A549 (cell line): ENCODE results near the gene ERBB3. TPM values are rescaled to one million over a fixed set of nuclear protein-coding genes. Genes with fewer than 3 reads are reported as not detected.

ENCODE experiments used
- ATAC-seq, 2 experiments: fragments of 200-7000 bp in 1 of 2; fragments of >200 bp in 1 of 2; cut with Nextera tagmentation in 1 of 2; cut with Tn5 transposase in 1 of 2; 3 replicates each; pipeline versions ENCODE4 v1.8.0 to v1.9.1; 2018 to 2020; ENCODE audit warnings: mild to moderate bottlenecking in 1 of 2, moderate library complexity in 1 of 2
- CTCF ChIA-PET: fragments of 300-600 bp; sonication (Branson Sonifier 250); formaldehyde crosslinking; extraction: SDS; loops from one replicate; lab custom pipeline; 2021; ENCODE audit warnings: antibody characterized with exemption, inconsistent platforms; lab: Yijun Ruan, JAX
- POLR2A ChIA-PET: fragments of 350-600 bp; formaldehyde crosslinking; extraction: SDS; loops from one replicate; lab custom pipeline; 2021; ENCODE audit warnings: antibody characterized with exemption, inconsistent platforms; lab: Yijun Ruan, JAX
- DNase-seq, 2 experiments: peaks; one replicate each; pipeline versions ENCODE4 v3.0.0 to v3.0.0-alpha.2; 2011 to 2016; ENCODE audit warnings: low read depth in 1 of 2, low spot score in 1 of 2
- FAIRE-seq: peaks from 2 replicates; lab custom pipeline; 2011; peaks lifted over from hg19 to GRCh38; lab: Jason Lieb, UNC
- H3K27ac ChIP-seq, 2 experiments: fragments of >200 bp; sonication (Bioruptor Twin); formaldehyde crosslinking; 3 replicates each; pipeline ENCODE4 v1.5.1; 2016 to 2017
- H3K4me1 ChIP-seq: fragments of >200 bp; sonication (Bioruptor Twin); formaldehyde crosslinking; 3 replicates; pipeline ENCODE4 v1.6.1; 2016
- H3K4me2 ChIP-seq: fragments of >200 bp; sonication (Bioruptor Twin); formaldehyde crosslinking; 3 replicates; pipeline ENCODE4 v1.6.1; 2016
- H3K4me3 ChIP-seq: fragments of >200 bp; sonication (Bioruptor Twin); formaldehyde crosslinking; 3 replicates; pipeline ENCODE4 v1.5.1; 2016
- H3K9me3 ChIP-seq: fragments of >200 bp; sonication (Bioruptor Twin); formaldehyde crosslinking; 3 replicates; pipeline ENCODE4 v1.6.1; 2016
- CEBPB ChIP-seq, 2 experiments: fragments of >200 bp in 1 of 2; sonication (Bioruptor Twin) in 1 of 2; formaldehyde crosslinking in 1 of 2; IDR thresholded peaks; 2 replicates each; pipeline ENCODE4 v1.6.1; 2012 to 2016
- CHD2 ChIP-seq: fragments of 150-350 bp; IDR thresholded peaks from 2 replicates; pipeline ENCODE4 v1.6.1; 2014; ENCODE audit warnings: low read length; ENCODE audit not compliant: partially characterized antibody
- CHD4 ChIP-seq: fragments of 200-600 bp; sonication (generic); IDR thresholded peaks from 2 replicates; pipeline ENCODE4 v1.6.1; 2016; ENCODE audit warnings: antibody characterized with exemption, mild to moderate bottlenecking, borderline replicate concordance
- EP300 ChIP-seq, 2 experiments: fragments of >200 bp; sonication (Bioruptor Twin); formaldehyde crosslinking; IDR thresholded peaks; 2 replicates in 1 of 2; 3 replicates in 1 of 2; pipeline ENCODE4 v1.6.1; 2016 to 2017
- ESRRA ChIP-seq: fragments of 150-350 bp; IDR thresholded peaks from 2 replicates; pipeline ENCODE4 v1.6.1; 2014; ENCODE audit warnings: mild to moderate bottlenecking, low read length, borderline replicate concordance
- FOSL2 ChIP-seq, 2 experiments: fragments of 450-650 bp in 1 of 2; fragments of >200 bp in 1 of 2; sonication (Bioruptor Twin) in 1 of 2; formaldehyde crosslinking; IDR thresholded peaks; 2 replicates each; pipeline versions ENCODE4 v1.5.0 to v1.6.1; 2016 to 2020; ENCODE audit warnings: mild to moderate bottlenecking in 1 of 2, moderate library complexity in 1 of 2
- HDAC2 ChIP-seq: fragments of 200-600 bp; sonication (generic); IDR thresholded peaks from 2 replicates; pipeline ENCODE4 v1.6.1; 2016
- HEYL ChIP-seq: fragments of 250-450 bp; sonication (Bioruptor Pico); IDR thresholded peaks from 2 replicates; pipeline ENCODE4 v1.8.0; 2021; ENCODE audit warnings: mild to moderate bottlenecking, moderate library complexity
- HOXB5 ChIP-seq: fragments of 250-450 bp; sonication (Bioruptor Pico); IDR thresholded peaks from 2 replicates; pipeline ENCODE4 v1.5.0; 2020; ENCODE audit warnings: mild to moderate bottlenecking, moderate library complexity
- JUNB ChIP-seq: fragments of >200 bp; sonication (Bioruptor Twin); formaldehyde crosslinking; IDR thresholded peaks from 2 replicates; pipeline ENCODE4 v1.6.1; 2016
- KDM1A ChIP-seq: fragments of 200-600 bp; sonication (generic); IDR thresholded peaks from 2 replicates; pipeline ENCODE4 v1.6.1; 2016; ENCODE audit warnings: low read depth, mild to moderate bottlenecking
- MAZ ChIP-seq: fragments of 150-350 bp; IDR thresholded peaks from 2 replicates; pipeline ENCODE4 v1.6.1; 2014; ENCODE audit warnings: antibody characterized with exemption, low read depth, low read length, borderline replicate concordance
- MYC ChIP-seq: IDR thresholded peaks from 2 replicates; pipeline ENCODE4 v1.6.1; 2012; ENCODE audit warnings: mild to moderate bottlenecking, inconsistent platforms, low read length, improper control_type of control experiment, borderline replicate concordance
- NR3C1 ChIP-seq: fragments of >200 bp; sonication (Bioruptor Twin); formaldehyde crosslinking; IDR thresholded peaks from 3 replicates; pipeline ENCODE4 v1.6.1; 2017
- PHF8 ChIP-seq: fragments of 200-600 bp; sonication (generic); IDR thresholded peaks from 2 replicates; pipeline ENCODE4 v1.6.1; 2016; ENCODE audit warnings: low read depth, mild to moderate bottlenecking, antibody characterized with exemption, moderate library complexity, borderline replicate concordance
- RAD21 ChIP-seq, 2 experiments: fragments of >200 bp in 1 of 2; sonication (Bioruptor Twin) in 1 of 2; formaldehyde crosslinking in 1 of 2; IDR thresholded peaks in 1 of 2; conservative IDR thresholded peaks in 1 of 2; 2 replicates in 1 of 2; 3 replicates in 1 of 2; pipeline ENCODE4 v1.6.1; 2012 to 2018; ENCODE audit warnings: inconsistent platforms in 1 of 2
- RARB ChIP-seq: fragments of 250-450 bp; sonication (Bioruptor Pico); IDR thresholded peaks from 2 replicates; pipeline ENCODE4 v1.8.0; 2021; ENCODE audit warnings: mild to moderate bottlenecking, moderate library complexity
- RFX5 ChIP-seq: fragments of 450-650 bp; IDR thresholded peaks from 2 replicates; pipeline ENCODE4 v1.7.1; 2014; ENCODE audit warnings: antibody characterized with exemption, mild to moderate bottlenecking, moderate library complexity
- TFCP2L1 ChIP-seq: fragments of 250-450 bp; sonication (Bioruptor Pico); IDR thresholded peaks from 2 replicates; pipeline ENCODE4 v1.5.0; 2021; ENCODE audit warnings: mild to moderate bottlenecking
- TP53 ChIP-seq: fragments of 250-450 bp; sonication (Bioruptor Pico); IDR thresholded peaks from 2 replicates; pipeline ENCODE4 v1.5.0; 2021; ENCODE audit warnings: mild to moderate bottlenecking, moderate library complexity
- USF2 ChIP-seq: fragments of 450-650 bp; IDR thresholded peaks from 2 replicates; pipeline ENCODE4 v1.6.1; 2014; ENCODE audit warnings: antibody characterized with exemption
- WGBS: methylation state at CpG from one replicate; pipeline ENCODE4 v1.1.6; 2017; ENCODE audit errors: missing lambda C conversion rate; 5-methylcytosine and 5-hydroxymethylcytosine counted together
- polyA plus RNA-seq, 4 experiments: library from polyadenylated mRNA; depleted of rRNA in 3 of 4; stranded (reverse); fragments of >200 nt; fragmentation: RNase III in 1 of 4; extraction: RNeasy Plus Mini Kit Qiagen cat#74134 plus additional on column Dnase treatment in 1 of 4; gene quantifications; 2 replicates in 3 of 4; 3 replicates in 1 of 4; pipeline ENCODE4 v1.2.3, GENCODE V29; 2011 to 2017
- TF ChIP-seq, protein P1 (sequence below): IDR thresholded peaks from 2 replicates; pipeline ENCODE4 v1.6.1; 2012
- TF ChIP-seq, protein P2 (sequence below): IDR thresholded peaks from 2 replicates; pipeline ENCODE4 v1.6.1; 2012; ENCODE audit warnings: low read depth, borderline replicate concordance
- TF ChIP-seq, protein P3 (sequence below): IDR thresholded peaks from 2 replicates; pipeline ENCODE4 v1.6.1; 2012
- TF ChIP-seq, protein P4 (sequence below): fragments of >200 bp; sonication (Bioruptor Twin); formaldehyde crosslinking; IDR thresholded peaks from 3 replicates; pipeline ENCODE4 v1.6.1; 2016

Gene ERBB3
- polyA plus RNA-seq, 2 of the 4 experiments (the other 2 are of a cell fraction): 2.2 to 17.0 TPM

GRCh38 chr12:56117778-56118687, 38.1 kb downstream of the ERBB3 start, which contains the start of gene ZC3H10 (continued):
- TF ChIP-seq, protein P1, sequence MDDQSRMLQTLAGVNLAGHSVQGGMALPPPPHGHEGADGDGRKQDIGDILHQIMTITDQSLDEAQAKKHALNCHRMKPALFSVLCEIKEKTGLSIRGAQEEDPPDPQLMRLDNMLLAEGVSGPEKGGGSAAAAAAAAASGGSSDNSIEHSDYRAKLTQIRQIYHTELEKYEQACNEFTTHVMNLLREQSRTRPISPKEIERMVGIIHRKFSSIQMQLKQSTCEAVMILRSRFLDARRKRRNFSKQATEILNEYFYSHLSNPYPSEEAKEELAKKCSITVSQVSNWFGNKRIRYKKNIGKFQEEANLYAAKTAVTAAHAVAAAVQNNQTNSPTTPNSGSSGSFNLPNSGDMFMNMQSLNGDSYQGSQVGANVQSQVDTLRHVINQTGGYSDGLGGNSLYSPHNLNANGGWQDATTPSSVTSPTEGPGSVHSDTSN: peak; percentile 98
- TF ChIP-seq FOSL2 (IDR thresholded peaks at IDR 0.05) (no peak), FOSL2 (CRISPR knock-in tag; IDR thresholded peaks at IDR 0.05) (peak; percentile 66; the same call in 1 of the 2 replicates), MYC (peak; percentile 96), NR3C1 (no peak), HEYL (CRISPR knock-in tag) (no peak), TFCP2L1 (CRISPR knock-in tag) (peak; percentile 99), TP53 (CRISPR knock-in tag) (peak; percentile 99), JUNB (no peak), HDAC2 (no peak), ESRRA (no peak), RAD21 (conservative IDR thresholded peaks at IDR 0.05 in 1 of 2, IDR thresholded peaks at IDR 0.05 in 1 of 2) (0 out of 5 replicates have a peak, but pooled peaks of 1 of the 2 experiments have one; percentile 10), CHD2 (peak; percentile 77), RARB (CRISPR knock-in tag) (peak; percentile 98), USF2 (0 out of 2 replicates have a peak, but pooled peaks have one; percentile 22), RFX5 (no peak), CEBPB (IDR thresholded peaks at IDR 0.05) (no peak)
- TF ChIP-seq, protein P2, sequence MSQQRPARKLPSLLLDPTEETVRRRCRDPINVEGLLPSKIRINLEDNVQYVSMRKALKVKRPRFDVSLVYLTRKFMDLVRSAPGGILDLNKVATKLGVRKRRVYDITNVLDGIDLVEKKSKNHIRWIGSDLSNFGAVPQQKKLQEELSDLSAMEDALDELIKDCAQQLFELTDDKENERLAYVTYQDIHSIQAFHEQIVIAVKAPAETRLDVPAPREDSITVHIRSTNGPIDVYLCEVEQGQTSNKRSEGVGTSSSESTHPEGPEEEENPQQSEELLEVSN: peak; percentile 90; the same call in 1 of the 2 replicates
- TF ChIP-seq, protein P3, sequence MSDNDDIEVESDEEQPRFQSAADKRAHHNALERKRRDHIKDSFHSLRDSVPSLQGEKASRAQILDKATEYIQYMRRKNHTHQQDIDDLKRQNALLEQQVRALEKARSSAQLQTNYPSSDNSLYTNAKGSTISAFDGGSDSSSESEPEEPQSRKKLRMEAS: peak; percentile 97
- TF ChIP-seq, protein P4, sequence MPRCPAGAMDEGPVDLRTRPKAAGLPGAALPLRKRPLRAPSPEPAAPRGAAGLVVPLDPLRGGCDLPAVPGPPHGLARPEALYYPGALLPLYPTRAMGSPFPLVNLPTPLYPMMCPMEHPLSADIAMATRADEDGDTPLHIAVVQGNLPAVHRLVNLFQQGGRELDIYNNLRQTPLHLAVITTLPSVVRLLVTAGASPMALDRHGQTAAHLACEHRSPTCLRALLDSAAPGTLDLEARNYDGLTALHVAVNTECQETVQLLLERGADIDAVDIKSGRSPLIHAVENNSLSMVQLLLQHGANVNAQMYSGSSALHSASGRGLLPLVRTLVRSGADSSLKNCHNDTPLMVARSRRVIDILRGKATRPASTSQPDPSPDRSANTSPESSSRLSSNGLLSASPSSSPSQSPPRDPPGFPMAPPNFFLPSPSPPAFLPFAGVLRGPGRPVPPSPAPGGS: peak; percentile 92; the same call in 2 of the 3 replicates
- TF ChIP-seq, all 56 proteins: peak for 24

DNA sequence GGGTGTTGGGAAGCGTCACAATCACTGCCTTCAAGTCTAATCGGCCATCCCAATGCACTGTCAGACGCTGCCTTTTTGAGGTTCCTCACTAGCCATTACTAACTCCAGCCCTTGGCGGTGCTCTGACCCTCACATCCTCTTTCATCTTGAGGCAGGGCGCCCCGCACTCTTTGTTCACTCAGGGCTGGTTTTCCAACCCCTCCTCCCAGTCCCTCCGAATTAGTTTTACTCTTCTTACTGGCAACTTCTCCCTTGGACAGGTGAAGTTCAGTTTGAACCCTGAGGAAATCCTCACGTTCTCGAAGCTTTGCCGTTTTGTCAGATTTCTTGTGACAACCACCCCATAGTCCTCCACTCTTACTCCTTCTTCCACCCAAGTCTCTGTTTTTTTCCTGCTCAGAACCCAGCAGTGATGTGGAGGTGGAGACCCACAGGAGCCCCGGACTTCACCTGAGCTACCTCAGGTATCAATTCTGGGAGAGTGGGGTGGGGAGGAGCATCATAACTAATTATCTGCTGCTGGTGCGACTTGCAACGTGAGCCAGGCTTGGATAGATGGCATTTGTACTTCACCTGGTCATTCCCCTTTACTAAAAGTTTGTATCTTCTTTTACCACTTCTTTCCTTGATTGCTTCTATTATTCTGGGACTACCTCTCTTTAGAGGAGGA, 38.9 kb downstream of the ERBB3 start:
- Histone ChIP-seq H3K27ac (peak overlapping the region; percentile 81 to 91), H3K4me3 (peak overlapping the region; percentile 71), H3K9me3 (no peaks in the 10 kb centered on the region), H3K4me1 (peaks cover 20% of the 10 kb centered on the region)
- CTCF ChIA-PET: interaction anchor here (0.6 to 15.7 kb wide), 37 partner anchors 8 to 518 kb away, joined by 3 to 204 read pairs (median 5); partner anchors contain the start of genes ANKRD52, COQ10A, ESYT1 and MYL6B
- DNase-seq (no peak), ATAC-seq (peak; percentile 38 to 45; a peak in 5 of 6 replicates), FAIRE-seq (no peak)
- TF ChIP-seq JUNB: no peak
- TF ChIP-seq EP300 (IDR thresholded peaks at IDR 0.05): no peak
- TF ChIP-seq MAZ: no peak
- TF ChIP-seq HOXB5 (CRISPR knock-in tag): no peak
- TF ChIP-seq KDM1A: no peak
- TF ChIP-seq CHD4: no peak
- TF ChIP-seq PHF8: no peak
- TF ChIP-seq, all 56 proteins: peak for 0
- WGBS: 3% methylated on average over 13 of the region's 13 CpGs
- POLR2A ChIA-PET: interaction anchor here (0.5 to 5.5 kb wide), 15 partner anchors 7 to 367 kb away, joined by 3 to 77 read pairs (median 7); partner anchors contain the start of genes DNAJC14, ERBB3, ESYT1 and MYL6
- peak overlapping the region; percentile 95 for H3K4me2 ChIP-seq
